ENCODE measurements around the gene TBCCD1.
A peak's percentile ranks its signal among the peaks of the same experiment; 100 is the strongest.

The TBCCD1 gene, protein sequence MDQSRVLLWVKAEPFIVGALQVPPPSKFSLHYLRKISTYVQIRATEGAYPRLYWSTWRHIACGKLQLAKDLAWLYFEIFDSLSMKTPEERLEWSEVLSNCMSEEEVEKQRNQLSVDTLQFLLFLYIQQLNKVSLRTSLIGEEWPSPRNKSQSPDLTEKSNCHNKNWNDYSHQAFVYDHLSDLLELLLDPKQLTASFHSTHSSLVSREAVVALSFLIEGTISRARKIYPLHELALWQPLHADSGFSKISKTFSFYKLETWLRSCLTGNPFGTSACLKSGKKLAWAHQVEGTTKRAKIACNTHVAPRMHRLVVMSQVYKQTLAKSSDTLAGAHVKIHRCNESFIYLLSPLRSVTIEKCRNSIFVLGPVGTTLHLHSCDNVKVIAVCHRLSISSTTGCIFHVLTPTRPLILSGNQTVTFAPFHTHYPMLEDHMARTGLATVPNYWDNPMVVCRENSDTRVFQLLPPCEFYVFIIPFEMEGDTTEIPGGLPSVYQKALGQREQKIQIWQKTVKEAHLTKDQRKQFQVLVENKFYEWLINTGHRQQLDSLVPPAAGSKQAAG

GRCh38 chr3:186567072-186567921 is at the start of gene TBCCD1:
TSS of gene TBCCD1 (minus strand) at chr3:186567339. CDS start at chr3:186564329, 3,010 bp downstream.
- DNase-seq, result peak; percentile 67 to 91

- DNase-seq, result no peak
These were observed 49.1 kb upstream of the TBCCD1 start for GRCh38 chr3:186616299-186616617.

- DNase-seq, result peak; percentile 17 to 53
These were observed 47.7 kb upstream of the TBCCD1 start for GRCh38 chr3:186614597-186615483.

DNA sequence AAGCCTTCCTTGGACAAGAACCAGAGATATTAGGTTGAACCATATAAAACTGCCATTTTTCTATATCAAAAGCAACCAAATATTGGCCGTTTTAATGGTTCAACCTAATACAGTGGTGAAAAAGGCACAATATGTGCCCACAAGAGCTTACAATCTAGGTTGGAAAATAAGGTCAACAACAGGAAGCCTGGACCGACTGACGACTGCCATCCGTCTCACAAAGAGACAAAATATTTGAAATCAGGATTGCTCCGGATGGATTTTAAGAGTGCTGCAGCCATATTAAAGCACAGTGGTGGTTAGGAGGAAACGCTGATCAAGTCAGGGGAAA is 47.1 kb upstream of the TBCCD1 start:
- no peak for DNase-seq

DNA sequence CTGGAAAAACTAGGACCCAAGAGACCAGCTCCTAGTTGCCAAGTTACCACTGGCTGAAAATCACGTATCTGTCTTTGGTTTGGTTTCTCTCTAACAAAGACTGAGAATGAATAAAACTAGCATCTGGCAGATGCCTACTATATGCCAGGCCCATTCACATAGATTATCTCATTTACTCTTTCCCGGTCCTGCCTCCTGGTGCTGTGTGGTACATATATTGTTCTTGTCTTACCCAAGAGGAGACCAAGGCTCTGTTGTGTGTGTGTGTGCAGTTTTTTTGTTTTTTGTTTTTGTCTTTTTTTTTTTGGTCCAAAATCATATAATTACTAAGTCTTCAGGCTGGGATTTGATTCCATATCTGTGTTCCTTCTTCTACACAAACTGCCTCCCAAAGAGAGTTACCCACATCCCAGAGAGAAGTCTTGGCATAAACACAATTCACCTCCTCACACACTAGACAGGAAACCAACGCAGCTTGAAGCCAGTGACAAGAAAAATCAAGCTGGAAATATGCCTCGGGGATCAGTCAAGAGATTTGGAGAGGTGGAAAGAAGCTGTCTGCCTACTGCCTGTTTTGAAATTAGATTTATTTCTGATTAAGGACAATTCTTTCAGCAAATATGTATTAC is 46.6 kb upstream of the TBCCD1 start:
- no peak for DNase-seq

- no peak for DNase-seq
These were observed 45.8 kb upstream of the TBCCD1 start, which contains the start of gene AHSG for GRCh38 chr3:186612721-186613636. TSS of gene AHSG (plus strand) at chr3:186613060. CDS start at chr3:186613142, 82 bp downstream.

DNA sequence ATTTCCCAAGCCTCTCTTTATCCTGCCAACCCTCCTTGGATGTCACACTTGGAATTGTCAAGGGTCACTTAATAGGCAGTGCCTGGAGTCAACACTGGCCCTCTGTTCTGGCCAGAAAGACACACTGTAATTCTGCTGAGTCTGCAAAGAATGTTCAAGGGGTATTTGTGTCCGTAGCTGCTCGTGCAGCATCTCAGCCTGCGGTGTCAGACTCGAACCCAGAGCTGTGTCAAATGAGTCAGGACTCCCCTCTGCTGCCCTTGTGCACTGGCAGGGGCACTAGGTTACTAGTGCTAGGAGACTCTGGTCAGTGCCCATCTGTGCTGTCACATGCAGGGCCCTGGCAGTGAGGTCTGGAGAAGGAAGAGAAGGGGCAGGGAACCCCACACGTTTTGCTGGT is 44.9 kb upstream of the TBCCD1 start:
- no peak for DNase-seq

GRCh38 chr3:186609247-186609868 is 42.2 kb upstream of the TBCCD1 start:
- no peak for DNase-seq

DNA sequence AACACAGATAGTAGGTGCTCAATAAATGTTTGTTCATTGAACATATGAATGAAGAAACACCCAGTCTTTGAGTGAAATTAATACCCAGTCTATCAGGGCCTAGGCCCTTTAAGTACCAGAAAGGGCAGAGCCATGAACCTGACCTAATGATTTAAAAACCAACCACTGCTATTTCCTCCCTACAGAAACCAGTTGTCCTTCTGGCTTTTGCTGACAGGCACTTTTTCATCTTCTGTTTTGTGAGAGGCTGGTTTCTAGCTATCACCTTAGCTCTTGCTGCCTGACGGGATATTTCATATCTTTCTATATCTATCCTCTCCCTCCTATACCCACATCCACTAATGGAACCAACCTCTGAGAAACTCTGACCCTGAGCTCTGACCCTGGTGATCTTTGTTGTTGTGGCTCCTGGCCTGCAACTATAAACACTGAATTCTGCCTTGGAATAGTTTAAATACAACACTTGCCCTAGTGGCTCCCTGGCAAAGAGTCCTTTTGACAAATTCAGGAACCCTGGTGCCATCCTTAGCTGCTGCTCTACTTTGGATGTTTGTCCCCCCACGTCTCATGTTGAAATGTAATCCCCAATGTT is 41.6 kb upstream of the TBCCD1 start:
- no peak for DNase-seq

GRCh38 chr3:186605561-186606545 is 38.7 kb upstream of the TBCCD1 start:
- no peak for DNase-seq

DNA sequence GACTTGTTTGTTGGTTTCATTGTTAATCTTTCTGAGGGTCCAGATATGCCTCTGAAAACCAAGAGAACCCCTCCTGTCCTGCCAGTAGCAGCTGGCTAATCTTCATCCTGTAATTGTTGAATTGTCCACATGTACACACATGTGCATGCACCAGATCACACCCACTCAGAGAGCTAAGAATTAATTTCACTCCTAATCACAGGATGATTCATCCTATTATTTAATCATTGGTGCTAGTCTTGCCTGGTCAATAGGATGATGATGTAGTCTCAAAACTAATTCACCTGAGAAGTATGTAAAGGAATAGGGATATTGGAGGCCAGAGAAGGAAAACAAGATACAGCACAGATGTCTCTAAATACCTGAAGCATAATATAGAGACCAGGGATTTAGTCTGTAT is 37.9 kb upstream of the TBCCD1 start:
- DNase-seq, result no peak

- DNase-seq, result no peak
These were observed 36.0 kb upstream of the TBCCD1 start for GRCh38 chr3:186603159-186603558.

DNA sequence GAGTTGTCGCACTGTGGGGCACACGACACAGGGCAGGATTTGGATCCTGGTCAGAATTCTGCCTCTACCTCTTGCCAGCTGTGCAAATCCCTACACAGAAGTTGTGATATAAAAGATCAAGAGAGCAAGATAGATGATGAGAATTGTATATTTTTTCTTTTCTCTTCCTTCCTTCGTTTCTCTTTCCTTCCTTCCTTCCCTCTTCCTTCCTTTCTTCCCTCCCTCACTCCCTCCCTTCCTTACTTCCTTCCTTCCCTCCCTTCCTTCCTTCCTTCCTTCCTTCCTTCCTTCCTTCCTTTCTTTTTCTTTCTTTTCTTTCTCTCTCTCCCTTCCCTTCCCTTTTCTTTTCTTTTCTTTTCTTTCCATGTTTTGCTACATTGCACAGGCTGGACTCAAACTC is 33.8 kb upstream of the TBCCD1 start:
- no peak for DNase-seq

DNA sequence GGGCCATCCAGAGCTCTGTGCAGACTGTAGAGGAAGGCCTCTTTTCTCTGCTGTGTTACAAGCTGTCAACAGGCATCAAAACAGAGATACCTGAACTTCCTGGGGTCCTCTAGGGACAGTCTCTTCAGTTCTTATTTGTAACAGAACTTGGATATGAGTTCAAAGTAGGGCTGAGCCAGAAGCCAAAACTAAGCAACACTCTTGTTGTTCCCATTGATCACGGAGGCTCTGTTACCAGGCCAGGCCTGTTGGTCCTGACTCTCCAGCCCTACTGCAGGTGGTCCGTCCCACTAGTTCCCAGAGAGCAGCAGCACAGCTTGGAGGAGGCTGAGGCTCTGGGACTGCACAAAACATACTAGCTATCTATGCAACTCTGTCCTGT is 32.6 kb upstream of the TBCCD1 start:
- no peak for DNase-seq

DNA sequence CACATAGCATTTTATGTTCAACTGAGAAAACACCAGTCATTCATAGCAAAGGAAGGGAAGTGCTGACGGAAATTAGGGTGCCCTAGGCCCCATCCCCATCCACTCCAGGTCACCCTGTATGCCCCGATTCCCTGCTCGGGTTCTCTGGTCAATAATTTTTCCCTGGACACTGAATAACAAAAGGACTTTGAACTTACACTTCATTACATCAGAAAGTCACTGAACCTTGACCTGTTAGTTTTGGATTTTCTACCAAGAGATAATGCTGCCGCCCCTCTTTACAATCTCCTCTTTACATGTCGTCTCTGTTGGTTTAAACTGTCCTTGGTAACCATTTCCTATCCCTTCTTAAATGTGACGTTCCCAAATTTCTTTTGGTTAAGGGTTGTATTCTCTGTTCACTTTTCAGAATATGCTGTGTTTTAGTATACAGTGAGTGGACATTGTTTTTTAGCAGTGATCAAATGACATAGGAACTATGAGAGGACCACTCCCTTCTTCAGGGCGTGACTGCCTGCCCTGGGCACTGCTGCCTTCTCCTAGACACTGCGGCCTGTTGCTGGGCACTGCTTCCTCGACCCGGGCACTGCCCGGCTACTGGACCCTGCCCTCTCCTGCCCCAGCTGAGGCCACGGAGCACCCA is 32.1 kb upstream of the TBCCD1 start:
- DNase-seq, result no peak

- no peak for DNase-seq
These were observed 31.6 kb upstream of the TBCCD1 start for GRCh38 chr3:186598794-186599141.

- DNase-seq, result no peak
These were observed 31.1 kb upstream of the TBCCD1 start for GRCh38 chr3:186598108-186598784.

All from bone marrow (tissue), 2 donors.